HG03139 (cell line): ENCODE results near the gene ARFGEF3.
"Not testable (repeated sequence)": the region's sequence is repeated elsewhere in the genome, so short reads cannot be mapped to it uniquely, and the experiment has no call there.

ENCODE experiments used
- ATAC-seq: cut with Tn5 transposase; IDR thresholded peaks from one replicate; pipeline ENCODE4 v1.9.1; 2021; ENCODE audit not compliant: unreplicated experiment

ARFGEF3 gene

GRCh38 chr6:138271451-138271850 is 109.7 kb downstream of the ARFGEF3 start:
- no peak for ATAC-seq

GRCh38 chr6:138272533-138273315 is 111.0 kb downstream of the ARFGEF3 start:
- ATAC-seq = no peak

GRCh38 chr6:138275976-138276375 is 114.2 kb downstream of the ARFGEF3 start:
- ATAC-seq = no peak

GRCh38 chr6:138277835-138278234 is 116.1 kb downstream of the ARFGEF3 start:
- ATAC-seq = no peak

DNA sequence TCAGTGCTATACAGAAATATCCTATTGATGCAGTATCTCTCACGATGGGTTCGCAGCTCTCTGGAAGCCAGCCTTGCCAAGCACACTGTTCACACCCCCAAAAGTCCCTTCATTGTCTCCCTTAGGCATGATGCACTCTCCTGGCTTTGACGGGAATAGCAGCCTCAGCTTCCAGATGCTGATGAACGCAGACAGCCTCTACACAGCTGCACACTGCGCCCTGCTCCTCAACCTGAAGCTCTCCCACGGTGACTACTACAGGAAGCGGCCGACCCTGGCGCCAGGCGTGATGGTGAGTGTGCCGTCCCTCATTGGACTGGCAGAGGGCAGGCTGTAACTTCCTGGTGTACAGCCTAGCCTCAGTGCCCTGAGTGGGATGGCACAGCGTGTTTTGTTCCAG is 116.6 kb downstream of the ARFGEF3 start:
- no peak for ATAC-seq

- no peak for ATAC-seq
Observed at GRCh38 chr6:138285800-138286199, 124.1 kb downstream of the ARFGEF3 start.

DNA sequence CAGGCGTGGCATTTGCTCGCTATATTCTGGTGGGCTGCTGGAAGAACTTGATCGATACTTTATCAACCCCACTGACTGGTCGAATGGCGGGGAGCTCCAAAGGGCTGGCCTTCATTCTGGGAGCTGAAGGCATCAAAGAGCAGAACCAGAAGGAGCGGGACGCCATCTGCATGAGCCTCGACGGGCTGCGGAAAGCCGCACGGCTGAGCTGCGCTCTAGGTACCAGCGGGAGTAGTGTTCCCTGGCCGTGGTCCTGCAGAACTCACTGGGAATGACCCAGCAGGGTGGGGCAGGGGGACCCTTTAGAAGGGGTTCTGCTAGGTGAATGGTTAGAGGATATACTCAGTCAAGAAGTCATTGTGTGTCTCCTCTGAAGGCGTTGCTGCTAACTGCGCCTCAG is 125.0 kb downstream of the ARFGEF3 start:
- ATAC-seq = no peak

- ATAC-seq = no peak
Observed at GRCh38 chr6:138287144-138287955, 125.6 kb downstream of the ARFGEF3 start.

DNA sequence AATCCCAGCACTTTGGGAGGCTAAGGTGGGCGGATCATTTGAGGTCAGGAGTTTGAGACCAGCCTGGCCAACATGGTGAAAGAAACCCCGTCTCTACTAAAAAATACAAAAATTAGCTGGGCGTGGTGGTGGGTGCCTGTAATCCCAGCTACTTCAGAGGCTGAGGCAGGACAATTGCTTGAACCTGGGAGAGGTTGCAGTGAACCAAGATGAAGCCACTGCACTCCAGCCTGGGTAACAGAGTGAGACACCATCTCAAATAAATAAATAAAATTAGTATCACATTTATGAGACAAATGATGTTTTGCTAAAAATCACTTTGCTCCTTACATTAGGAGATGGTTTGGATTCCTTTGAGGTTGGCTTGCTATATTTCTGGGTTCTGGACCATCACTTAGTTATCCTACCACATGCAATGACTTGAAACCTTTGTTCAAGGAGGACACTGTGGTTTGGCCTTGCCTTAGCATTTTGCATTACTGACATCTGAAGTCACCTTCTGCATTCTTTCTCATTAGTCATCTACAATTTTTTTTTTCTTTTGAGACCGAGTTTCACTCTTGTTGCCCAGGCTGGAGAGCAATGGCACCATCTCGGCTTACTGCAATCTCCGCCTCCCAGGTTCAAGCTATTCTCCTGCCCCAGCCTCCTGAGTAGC is 126.8 kb downstream of the ARFGEF3 start:
- not testable (repeated sequence) for ATAC-seq

DNA sequence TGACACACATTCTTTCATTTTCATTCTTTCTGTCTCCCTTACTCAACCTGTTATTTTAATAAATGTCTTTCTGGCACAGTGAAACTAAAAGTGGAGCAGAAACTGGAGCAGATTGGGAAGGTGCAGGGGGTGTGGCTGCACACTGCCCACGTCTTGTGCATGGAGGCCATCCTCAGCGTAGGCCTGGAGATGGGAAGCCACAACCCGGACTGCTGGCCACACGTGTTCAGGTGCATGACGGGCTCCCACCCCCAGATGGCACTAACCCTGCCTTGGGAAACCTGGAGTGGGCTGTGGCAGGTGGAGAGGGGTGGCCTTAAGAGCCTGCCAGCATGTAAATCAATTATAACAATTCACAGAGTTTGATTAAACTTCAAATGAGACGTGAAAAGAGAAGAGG is 128.0 kb downstream of the ARFGEF3 start:
- no peak for ATAC-seq

- no peak for ATAC-seq
Observed at GRCh38 chr6:138290423-138290962, 128.8 kb downstream of the ARFGEF3 start.

- ATAC-seq = no peak
Observed at GRCh38 chr6:138291036-138291848, 129.5 kb downstream of the ARFGEF3 start.

DNA sequence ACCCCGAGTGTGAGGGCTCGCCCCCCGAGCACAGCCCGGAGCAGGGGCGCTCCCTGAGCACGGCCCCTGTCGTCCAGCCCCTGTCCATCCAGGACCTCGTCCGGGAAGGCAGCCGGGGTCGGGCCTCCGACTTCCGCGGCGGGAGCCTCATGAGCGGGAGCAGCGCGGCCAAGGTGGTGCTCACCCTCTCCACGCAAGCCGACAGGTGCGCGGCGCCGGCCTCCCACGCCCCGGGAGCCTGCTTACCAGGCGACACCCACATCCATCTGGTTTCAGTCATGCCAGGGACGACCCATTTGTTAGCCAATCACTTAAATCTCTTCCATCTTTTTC is 130.1 kb downstream of the ARFGEF3 start:
- ATAC-seq = no peak

DNA sequence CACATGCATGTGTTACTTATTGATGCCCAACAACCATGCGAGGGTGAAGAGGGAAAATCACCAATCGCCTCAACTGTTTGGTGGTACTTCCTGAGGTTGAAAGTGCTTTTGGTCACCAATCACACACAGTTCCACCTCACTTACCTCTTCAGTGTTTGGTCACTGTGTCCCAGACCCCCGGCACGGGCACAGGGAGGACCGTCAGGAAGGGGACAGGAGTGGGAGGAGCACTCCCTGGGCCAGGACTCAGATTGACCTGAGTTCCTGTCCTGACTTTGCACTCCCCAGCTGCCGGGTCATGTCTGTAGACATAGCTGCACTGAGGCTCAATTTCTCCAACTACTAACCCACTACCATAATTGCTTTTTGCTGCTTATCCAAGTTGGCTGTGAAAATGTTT is 130.7 kb downstream of the ARFGEF3 start:
- no peak for ATAC-seq

GRCh38 chr6:138293428-138294395 is 132.0 kb downstream of the ARFGEF3 start:
- no peak for ATAC-seq

- ATAC-seq = no peak
Observed at GRCh38 chr6:138296381-138296780, 134.6 kb downstream of the ARFGEF3 start.

DNA sequence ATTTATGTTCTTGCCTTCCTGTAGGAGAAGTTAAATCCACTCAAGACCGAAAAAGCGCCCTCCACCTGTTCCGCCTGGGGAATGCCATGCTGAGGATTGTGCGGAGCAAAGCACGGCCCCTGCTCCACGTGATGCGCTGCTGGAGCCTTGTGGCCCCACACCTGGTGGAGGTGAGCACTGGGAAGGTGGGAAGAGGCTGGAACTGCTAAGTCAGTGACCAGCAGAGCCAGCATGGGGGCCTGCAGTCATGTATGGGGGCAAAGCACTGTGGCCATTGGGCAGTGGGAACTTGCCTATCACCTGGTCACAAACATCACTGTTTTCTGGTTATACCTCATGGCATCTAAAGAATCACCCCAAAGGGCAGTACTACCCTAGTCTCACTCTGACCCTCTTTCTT is 135.0 kb downstream of the ARFGEF3 start:
- no peak for ATAC-seq

- ATAC-seq = no peak
Observed at GRCh38 chr6:138297761-138298298, 136.1 kb downstream of the ARFGEF3 start.

DNA sequence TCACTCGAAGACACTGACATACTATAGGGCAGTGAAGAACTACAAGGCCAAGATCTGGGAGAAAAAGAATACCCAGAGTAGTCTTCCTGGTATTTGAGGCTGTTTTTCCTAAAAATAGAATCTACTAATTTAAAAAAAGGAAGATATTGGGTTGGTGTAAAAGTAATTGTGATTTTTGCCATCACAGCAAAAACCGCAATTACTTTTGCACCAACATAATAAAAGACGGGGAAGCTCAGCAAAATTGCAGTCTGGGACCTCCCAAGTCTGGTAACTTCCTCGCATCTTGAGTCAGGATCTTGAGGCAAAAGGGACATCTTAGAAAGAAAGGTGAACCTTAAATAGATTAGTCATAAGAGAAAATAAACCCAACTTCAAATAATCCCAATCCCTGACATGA is 138.7 kb downstream of the ARFGEF3 start:
- no peak for ATAC-seq
